Stimulated activated CD8-positive, alpha-beta memory T cell treated with anti-CD3 and anti-CD28 coated beads, Interleukin-4, amount 100 ng/mL, for 4 hours (primary cell): Measurements from ENCODE around the gene C12orf57.

Experiments used
- DNase-seq, 2 donors: peaks; one replicate each; pipeline ENCODE4 v3.0.0-alpha.2; 2020; ENCODE audit warnings: low read depth in 2 of 2, low spot score in 1 of 2

Gene C12orf57

GRCh38 chr12:6963016-6963731 is 19.4 kb downstream of the C12orf57 start:
- DNase-seq, result no peak

GRCh38 chr12:6963791-6964413 is 20.1 kb downstream of the C12orf57 start:
- DNase-seq, result no peak

GRCh38 chr12:6964605-6965025 is 20.8 kb downstream of the C12orf57 start:
- DNase-seq, result no peak

DNA sequence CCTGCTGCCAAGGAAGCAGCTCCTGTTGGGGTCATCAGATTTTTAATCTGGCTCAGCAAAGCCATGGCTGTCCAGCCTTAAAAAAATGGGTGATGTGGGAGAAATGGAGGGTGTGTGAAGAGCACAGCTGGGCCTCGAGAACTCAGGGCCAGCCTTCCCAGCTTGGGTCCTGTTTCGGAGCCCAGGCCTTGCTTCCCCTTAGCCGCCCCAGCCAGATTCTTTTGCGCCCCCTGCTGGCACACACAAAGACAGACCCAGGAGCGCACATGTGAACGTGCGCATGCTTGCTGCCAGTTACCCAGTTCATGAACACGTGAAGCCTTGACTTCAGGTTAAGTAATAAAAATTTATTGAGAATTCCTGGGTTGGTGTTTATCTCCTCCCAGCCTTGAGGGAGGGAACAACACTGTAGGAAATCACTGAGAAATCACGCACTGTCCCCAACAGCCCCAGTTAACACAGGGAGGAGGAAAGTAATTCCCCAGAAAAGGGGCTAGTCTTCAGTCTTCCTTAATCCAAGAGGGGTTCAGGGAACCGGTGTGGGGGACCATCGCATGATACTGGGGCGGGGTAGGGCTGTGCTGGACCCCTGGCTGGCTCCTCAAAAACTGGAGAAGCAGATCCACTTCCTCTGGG is 21.3 kb downstream of the C12orf57 start:
- DNase-seq, result peak; percentile 74 to 77

DNA sequence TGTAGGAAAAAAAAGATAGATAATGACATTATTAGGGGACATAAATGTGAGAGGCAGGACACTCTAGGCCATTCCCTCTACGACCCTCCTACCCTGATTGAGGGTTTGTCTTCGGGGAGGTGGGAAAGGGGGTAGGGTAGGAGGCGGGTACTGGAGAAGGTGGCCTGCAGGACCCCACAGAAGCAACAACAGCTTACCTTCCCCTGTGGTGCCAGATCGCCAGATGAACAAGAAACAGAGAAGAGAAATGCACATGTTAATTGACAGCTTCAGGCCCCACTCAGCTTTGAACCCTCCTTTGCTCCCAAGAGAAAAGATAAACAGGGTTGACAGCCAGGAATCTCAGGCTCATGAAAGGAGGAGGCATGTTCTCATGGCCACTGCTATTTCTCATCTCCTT is 21.9 kb downstream of the C12orf57 start:
- no peak for DNase-seq

DNA sequence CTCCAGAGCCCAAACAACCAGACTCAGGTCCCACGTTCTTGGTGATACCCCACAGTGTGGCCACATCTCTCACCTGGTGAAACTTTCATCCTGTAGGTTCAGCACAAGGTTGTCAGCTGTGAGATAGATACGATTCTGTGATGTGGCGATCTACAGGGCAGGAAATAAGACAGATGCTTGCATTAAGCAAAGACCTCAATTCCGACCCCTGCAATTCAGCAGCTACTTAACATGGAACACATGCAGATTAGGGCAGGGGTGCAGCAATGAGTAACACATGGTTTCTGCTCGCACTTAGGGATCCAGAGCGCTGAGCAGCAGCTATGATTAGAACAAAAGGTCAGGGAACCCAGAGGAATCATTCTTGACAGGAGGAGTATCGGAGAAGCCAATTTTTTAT is 22.5 kb downstream of the C12orf57 start:
- DNase-seq, result no peak

- DNase-seq, result no peak
Observed at GRCh38 chr12:6967651-6968100, 23.9 kb downstream of the C12orf57 start.

- DNase-seq, result no peak
Observed at GRCh38 chr12:6968426-6968825, 24.6 kb downstream of the C12orf57 start.

- DNase-seq, result no peak
Observed at GRCh38 chr12:6970096-6970527, 26.3 kb downstream of the C12orf57 start.

DNA sequence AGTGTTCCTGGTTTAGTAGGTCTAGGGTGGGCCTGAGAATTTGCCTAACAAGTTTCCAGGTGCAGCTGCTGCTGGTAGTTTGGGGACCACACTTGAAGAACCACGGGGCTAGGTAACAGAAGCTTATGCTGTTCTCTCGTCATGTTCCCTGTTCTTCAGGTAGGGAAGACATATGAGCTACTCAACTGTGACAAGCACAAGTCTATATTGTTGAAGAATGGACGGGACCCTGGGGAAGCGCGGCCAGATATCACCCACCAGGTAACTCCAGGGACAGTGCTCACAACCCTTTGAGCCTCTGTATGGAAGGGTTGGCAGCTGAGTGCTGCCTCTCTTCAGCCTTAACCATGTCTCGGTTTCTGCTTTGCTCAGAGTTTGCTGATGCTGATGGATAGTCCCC is 30.4 kb downstream of the C12orf57 start:
- DNase-seq, result no peak

DNA sequence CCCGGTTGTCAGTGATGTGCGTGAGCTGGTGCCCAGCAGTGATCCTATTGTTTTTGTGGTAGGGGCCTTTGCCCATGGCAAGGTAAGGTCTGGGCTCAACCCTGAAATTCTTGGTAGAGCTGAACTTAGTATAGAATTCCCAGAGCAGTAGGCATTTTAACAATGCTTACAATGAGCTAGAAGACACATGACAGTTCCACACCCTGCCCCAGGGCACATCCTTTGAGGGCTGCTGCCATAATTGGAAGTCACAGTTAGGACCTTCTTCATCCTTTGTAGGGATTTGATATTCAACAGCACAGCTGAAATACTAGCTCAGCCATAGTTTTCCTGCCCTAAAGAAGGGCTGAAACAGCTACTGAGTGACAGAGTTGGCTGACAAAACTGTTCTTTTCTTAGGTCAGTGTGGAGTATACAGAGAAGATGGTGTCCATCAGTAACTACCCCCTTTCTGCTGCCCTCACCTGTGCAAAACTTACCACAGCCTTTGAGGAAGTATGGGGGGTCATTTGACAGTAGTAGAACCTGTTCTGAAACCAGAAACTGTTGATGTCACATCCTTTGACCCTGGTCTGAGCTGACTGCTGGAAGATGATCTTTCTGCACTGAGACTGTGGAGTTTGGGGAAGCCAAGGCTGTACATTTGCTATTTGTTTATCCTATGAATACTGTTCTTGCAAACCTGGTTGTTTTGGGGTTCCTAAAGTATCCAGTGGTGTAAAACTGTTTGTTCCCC is 31.6 kb downstream of the C12orf57 start:
- DNase-seq, result no peak

- DNase-seq, result no peak
Observed at GRCh38 chr12:6977653-6978052, 33.8 kb downstream of the C12orf57 start.

- DNase-seq, result no peak
Observed at GRCh38 chr12:6978188-6978587, 34.4 kb downstream of the C12orf57 start.

DNA sequence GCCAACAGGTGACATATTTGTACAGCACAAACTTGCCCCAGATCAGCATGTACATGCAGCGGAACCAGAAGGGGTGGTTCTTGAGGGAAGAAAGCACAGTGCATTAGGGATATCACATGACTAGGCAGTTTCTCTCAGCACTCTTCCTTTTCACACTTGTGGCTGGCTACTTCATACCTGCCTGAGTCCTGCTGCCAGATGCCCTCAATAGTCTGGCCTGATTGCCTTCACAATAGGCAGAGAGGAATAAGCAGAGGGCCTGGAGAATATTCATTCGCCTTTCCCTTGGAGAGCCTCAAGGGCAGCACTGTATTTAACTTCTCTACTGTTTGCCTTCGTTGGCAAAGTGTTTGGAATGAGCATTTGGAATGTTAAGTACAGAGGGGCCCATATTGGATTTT is 34.8 kb downstream of the C12orf57 start:
- DNase-seq, result no peak

- no peak for DNase-seq
Observed at GRCh38 chr12:6979021-6979420, 35.2 kb downstream of the C12orf57 start.

GRCh38 chr12:6979453-6979852 is 35.6 kb downstream of the C12orf57 start:
- no peak for DNase-seq

DNA sequence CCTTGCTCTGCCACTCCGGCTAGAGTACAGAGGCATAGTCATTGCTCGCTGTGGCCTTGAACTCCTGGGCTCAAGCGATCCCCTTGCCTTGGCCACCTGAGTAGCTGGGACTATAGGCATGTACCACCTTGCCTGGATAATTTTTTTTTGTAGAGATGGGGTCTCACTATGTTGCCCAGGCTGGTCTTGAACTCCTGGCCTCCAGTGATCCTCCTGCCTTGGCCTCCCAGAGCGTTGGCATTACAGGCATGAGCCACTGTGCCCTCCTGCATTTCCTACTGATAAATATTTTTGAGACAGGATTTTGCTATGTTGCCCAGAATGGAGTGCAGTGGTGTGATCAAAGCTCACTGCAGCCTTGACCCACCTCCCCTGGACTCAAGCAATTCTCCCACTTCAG is 36.3 kb downstream of the C12orf57 start:
- no peak for DNase-seq

DNA sequence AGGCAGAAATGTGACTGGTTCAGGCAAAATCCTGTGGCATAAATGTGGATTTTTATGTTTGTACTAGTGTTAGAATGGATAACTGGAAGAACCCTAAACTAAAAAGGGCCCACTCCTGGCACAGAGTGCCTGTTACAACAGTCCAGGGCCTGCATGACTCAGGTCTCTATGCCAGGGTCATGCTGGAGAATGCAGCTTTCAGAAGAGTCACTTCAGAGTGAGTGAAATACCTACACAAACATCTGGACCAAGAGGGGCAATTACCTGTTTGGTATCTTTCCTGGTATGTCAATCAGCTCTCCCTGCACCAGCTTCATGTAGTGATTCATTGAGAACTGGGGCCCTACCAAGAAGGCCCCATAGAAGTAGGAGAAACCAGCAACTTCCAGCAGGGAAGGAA is 36.9 kb downstream of the C12orf57 start:
- no peak for DNase-seq

GRCh38 chr12:6981152-6982052 is 37.6 kb downstream of the C12orf57 start:
- no peak for DNase-seq

GRCh38 chr12:6982532-6982931 is 38.7 kb downstream of the C12orf57 start:
- DNase-seq, result no peak
